Lung (tissue), 12 donors: ENCODE measurements around the gene CAMK2G. TPM values are rescaled to one million over a fixed set of nuclear protein-coding genes. Genes with fewer than 3 reads are reported as not detected.

Experiments
- ATAC-seq: fragments of 200-7000 bp; cut with Tn5 transposase; one replicate; pipeline ENCODE4 v1.9.1; 2020; ENCODE audit warnings: moderate number of reproducible peaks; ENCODE audit not compliant: insufficient read depth, low FRiP score
- DNase-seq, 3 donors: peaks; one replicate each; pipeline ENCODE4 v3.0.0-alpha.2; 2013 to 2017
- H3K27ac ChIP-seq, 2 donors: one replicate each; pipeline ENCODE4 v1.5.1; 2013; ENCODE audit warnings: mild to moderate bottlenecking in 2 of 2, moderate library complexity in 2 of 2, control low read depth in 1 of 2, inconsistent platforms in 1 of 2, low read depth in 1 of 2, low read length in 1 of 2
- H3K27me3 ChIP-seq, 3 donors: one replicate each; pipeline ENCODE4 v1.5.1; 2013; ENCODE audit warnings: low read length in 2 of 3; ENCODE audit not compliant: control insufficient read depth in 3 of 3, insufficient read depth in 3 of 3
- H3K36me3 ChIP-seq, 4 donors: one replicate each; pipeline ENCODE4 v1.5.1; 2013; ENCODE audit warnings: low read length in 4 of 4, mild to moderate bottlenecking in 1 of 4, moderate library complexity in 1 of 4; ENCODE audit not compliant: control insufficient read depth in 4 of 4, insufficient read depth in 4 of 4
- H3K4me1 ChIP-seq, 5 donors: one replicate each; pipeline ENCODE4 v1.5.1; 2013; ENCODE audit warnings: low read length in 5 of 5, mild to moderate bottlenecking in 2 of 5, moderate library complexity in 1 of 5; ENCODE audit not compliant: control insufficient read depth in 5 of 5, insufficient read depth in 5 of 5
- H3K4me3 ChIP-seq: one replicate; pipeline ENCODE4 v1.5.1; 2013; ENCODE audit warnings: mild to moderate bottlenecking, control low read depth, moderate library complexity
- H3K9ac ChIP-seq, 2 donors: one replicate each; pipeline ENCODE4 v1.5.1; 2013; ENCODE audit warnings: low read length in 2 of 2, control low read depth in 1 of 2; ENCODE audit not compliant: insufficient read depth in 1 of 2
- H3K9me3 ChIP-seq, 4 donors: one replicate each; pipeline ENCODE4 v1.5.1; 2013; ENCODE audit warnings: low read length in 3 of 4, mild to moderate bottlenecking in 1 of 4, moderate library complexity in 1 of 4; ENCODE audit not compliant: control insufficient read depth in 4 of 4, insufficient read depth in 3 of 4
- CTCF ChIP-seq: IDR thresholded peaks from 2 replicates; pipeline ENCODE4 v1.5.1; 2012; ENCODE audit warnings: mild to moderate bottlenecking; ENCODE audit errors: control extremely low read depth, extremely low read depth
- WGBS, 2 donors: extraction: QIAGEN DNeasy Blood & Tissue Kit; methylation state at CpG; one replicate each; pipeline ENCODE4 v1.1.7; 2013; 5-methylcytosine and 5-hydroxymethylcytosine counted together
- polyA plus RNA-seq, 2 donors: library from polyadenylated mRNA; stranded (reverse); fragments of 200-250 nt; gene quantifications; one replicate each; pipeline ENCODE4 v1.2.1, GENCODE V29; 2013
- total RNA-seq, 2 donors: library from RNA; depleted of rRNA in 1 of 2; stranded (reverse); fragments of >200 nt in 1 of 2; gene quantifications; one replicate each; pipeline ENCODE4 v1.2.1, GENCODE V29; 2014 to 2021
- donor health status: control.
- donor health status: control.
- donor health status: Bipolar disorder and iron deficiency.
- donor health status: healthy.
- donor health status: DM: yes; HTN: yes; CAD: no.

Gene CAMK2G
- total and polyA plus RNA-seq, 4 donors, result 15.8 to 41.1 (median 29.0) TPM

DNA sequence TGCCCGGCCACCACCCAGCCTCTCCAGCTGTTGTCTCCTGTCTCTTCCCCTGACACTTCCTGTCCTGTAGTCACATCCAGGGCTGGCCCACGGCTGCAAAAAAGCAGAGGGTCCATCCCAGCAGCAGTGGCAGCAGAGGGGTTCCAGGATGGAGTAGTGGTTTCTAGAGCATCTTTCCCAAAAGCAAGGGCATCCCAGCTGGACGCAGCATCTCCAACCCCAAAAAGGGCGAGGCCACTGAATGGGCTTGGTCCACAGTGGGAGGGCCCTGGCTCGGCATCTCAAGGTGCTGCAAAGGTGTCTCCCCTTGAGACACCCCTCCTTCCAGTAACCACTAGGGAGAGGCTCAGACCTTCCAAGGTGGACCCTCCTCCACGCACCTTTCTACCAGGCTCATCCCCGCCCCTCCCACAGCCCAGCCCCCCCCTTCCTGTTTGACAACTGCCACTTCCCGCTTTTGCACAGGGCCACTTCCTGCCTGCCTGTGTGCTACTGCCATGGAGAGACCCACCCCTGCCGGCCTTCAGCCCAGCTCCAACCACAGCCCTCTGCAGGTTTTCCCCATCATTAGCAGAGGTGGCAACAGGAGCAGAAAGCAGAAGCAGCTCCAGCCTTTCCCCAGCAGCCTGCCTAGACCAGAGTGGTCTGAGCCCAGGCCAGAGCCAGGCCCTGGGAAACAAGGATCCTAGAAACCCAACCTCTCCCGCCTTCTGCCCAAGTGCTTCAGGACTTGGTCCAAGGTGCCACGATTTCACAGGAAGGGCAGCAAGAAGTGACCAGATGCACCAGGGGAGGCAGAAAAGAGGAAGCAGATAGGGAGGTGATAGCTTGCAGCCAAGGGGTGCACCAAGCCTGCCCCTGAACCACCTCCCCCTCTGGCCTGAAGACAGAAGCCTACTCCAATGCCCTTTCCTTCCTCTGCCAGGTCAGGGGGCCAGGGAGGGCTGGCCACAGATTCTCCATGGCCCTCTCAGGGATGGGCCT is 8.6 kb downstream of the CAMK2G start:
- WGBS, 2 donors, result 10 to 40% methylated on average over 11 of the region's 11 CpGs
- ATAC-seq (peak; percentile 75), DNase-seq (peak in 1 of 3 donors; percentile 30)
- Histone ChIP-seq H3K9ac (no peak overlapping the region), H3K27me3 (no peaks in the 10 kb centered on the region), H3K9me3 (peaks cover 0 to 2% (median 0%) of the 10 kb centered on the region in 4 donors), H3K36me3 (peaks cover 0 to 22% (median 4%) of the 10 kb centered on the region in 4 donors), H3K27ac (peak overlapping the region in 1 of 2 donors; percentile 89), H3K4me1 (peaks cover 0 to 29% (median 5%) of the 10 kb centered on the region in 5 donors), H3K4me3 (no peak overlapping the region)
- no peak for TF ChIP-seq CTCF

DNA sequence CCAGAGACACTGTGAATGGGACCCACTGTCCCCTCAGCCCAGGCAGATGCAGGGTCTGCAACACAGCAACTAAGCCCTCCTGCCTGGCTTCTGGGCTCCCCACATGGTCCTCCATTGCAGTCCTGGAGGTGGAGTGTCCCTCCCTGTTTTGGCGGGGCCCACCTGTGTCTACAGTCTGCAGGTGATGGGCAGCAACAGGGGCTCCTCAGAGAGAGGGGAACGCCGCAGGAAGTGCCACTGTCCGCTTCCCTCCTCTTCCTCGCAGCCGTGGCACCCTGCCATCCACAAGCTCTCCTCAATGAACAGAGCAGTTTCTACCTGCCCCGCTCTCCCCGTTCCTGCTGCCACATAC is 9.3 kb downstream of the CAMK2G start:
- H3K9ac ChIP-seq, result no peak overlapping the region
- ATAC-seq, result no peak
- no peak for TF ChIP-seq CTCF
- H3K9me3 ChIP-seq, result peaks cover 0 to 2% (median 0%) of the 10 kb centered on the region in 4 donors
- 23 to 47% methylated on average over 8 of the region's 8 CpGs for WGBS, 2 donors
- no peaks in the 10 kb centered on the region for H3K27me3 ChIP-seq
- peaks cover 0 to 25% (median 5%) of the 10 kb centered on the region in 5 donors for H3K4me1 ChIP-seq
- DNase-seq, result no peak
- H3K4me3 ChIP-seq, result no peak overlapping the region
- H3K27ac ChIP-seq, result peak overlapping the region in 1 of 2 donors; percentile 89
- H3K36me3 ChIP-seq, result peaks cover 0 to 18% (median 5%) of the 10 kb centered on the region in 4 donors

GRCh38 chr10:73864229-73864628 is 10.1 kb downstream of the CAMK2G start:
- Histone ChIP-seq H3K27me3 (no peaks in the 10 kb centered on the region), H3K4me3 (no peak overlapping the region), H3K36me3 (peaks cover 0 to 24% (median 5%) of the 10 kb centered on the region in 4 donors), H3K27ac (no peak overlapping the region), H3K9ac (no peak overlapping the region), H3K4me1 (peaks cover 0 to 25% (median 3%) of the 10 kb centered on the region in 5 donors), H3K9me3 (peaks cover 0 to 2% (median 0%) of the 10 kb centered on the region in 4 donors)
- ATAC-seq (no peak), DNase-seq (no peak)
- 97% methylated on average over 4 of the region's 4 CpGs for WGBS, 2 donors
- no peak for TF ChIP-seq CTCF
